ENCODE results near the gene NCBP3.

Gene NCBP3

DNA sequence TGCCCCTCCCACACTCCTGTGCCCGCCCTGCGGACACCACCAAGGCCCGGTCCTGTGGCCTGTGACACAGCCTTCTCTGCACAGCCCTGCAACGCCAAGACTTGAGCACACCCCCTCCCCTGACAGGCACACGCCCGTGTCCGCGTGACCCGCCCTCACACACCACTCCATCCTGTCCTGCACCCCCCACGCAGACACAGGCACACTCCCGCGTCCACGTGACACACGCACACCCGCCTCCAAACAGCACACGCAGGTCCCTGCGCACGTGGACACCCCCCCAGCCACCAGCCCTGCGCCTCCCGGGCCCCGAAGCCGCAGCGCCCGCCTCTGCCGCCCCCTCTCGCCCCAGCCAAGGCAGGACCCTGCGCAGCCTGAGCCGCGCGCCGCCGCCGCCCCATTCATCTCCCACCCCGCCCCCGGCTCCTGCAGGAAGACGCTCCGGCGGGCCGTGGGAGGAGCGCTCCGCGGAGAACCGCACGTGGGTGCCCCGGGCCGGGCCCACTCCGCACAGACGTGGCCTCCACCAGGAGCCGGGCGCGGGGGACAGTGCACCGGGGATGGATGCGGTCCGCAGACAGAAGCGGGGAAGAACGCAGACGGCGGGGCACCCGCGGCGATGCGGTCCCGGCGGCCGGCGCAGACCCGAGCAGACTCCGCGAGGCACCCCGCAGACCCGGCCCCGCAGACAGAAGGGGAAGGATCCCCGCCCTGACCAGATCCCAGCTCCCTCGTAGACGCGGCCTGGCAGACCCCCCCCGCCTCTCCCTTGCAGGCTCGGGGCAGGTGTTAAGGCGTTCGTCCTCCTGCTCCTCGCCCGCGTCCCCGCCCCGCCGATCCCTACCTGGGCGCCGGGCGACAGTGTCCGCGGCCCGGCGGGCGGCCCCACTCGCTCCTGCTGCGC lies 46.3 kb upstream of the NCBP3 start:
- H3K4me3 ChIP-seq (ENCODE audit: control insufficient read depth, low read depth, low read length), result peak overlapping the region; percentile 61
- no peak for DNase-seq (ENCODE audit: low read depth)
- TF ChIP-seq, protein P1, sequence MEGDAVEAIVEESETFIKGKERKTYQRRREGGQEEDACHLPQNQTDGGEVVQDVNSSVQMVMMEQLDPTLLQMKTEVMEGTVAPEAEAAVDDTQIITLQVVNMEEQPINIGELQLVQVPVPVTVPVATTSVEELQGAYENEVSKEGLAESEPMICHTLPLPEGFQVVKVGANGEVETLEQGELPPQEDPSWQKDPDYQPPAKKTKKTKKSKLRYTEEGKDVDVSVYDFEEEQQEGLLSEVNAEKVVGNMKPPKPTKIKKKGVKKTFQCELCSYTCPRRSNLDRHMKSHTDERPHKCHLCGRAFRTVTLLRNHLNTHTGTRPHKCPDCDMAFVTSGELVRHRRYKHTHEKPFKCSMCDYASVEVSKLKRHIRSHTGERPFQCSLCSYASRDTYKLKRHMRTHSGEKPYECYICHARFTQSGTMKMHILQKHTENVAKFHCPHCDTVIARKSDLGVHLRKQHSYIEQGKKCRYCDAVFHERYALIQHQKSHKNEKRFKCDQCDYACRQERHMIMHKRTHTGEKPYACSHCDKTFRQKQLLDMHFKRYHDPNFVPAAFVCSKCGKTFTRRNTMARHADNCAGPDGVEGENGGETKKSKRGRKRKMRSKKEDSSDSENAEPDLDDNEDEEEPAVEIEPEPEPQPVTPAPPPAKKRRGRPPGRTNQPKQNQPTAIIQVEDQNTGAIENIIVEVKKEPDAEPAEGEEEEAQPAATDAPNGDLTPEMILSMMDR (IDR thresholded peaks at IDR 0.05; ENCODE audit: control insufficient read depth, insufficient read depth, low read depth, low read length, missing control alignments), result no peak

DNA sequence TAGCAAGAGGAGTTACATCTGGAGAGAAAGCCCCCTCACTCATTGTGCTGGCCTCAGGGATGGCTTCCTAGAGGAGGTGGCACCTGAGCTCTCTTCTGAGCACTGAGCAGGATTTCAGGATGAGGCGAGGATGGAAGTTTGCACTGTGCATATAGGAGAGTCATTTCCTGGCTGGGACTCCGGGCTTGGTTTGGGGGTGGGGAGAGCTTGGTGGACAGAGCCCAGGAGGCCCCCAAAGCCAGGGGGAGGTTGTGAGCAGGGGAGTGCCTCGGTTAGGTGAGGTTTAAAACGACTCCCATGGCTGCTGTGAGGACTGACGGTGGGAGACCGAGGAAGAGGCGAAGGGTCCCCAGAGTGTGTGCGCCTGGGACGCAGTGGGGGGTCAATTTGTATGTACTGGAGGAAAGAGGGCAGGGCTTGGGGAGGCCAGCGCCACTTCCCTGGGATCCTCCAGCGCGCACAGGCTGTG lies 45.6 kb upstream of the NCBP3 start:
- TF ChIP-seq, protein P1 (IDR thresholded peaks at IDR 0.05; ENCODE audit: control insufficient read depth, insufficient read depth, low read depth, low read length, missing control alignments), result no peak
- DNase-seq (ENCODE audit: low read depth), result no peak
- peak overlapping the region; percentile 61 for H3K4me3 ChIP-seq (ENCODE audit: control insufficient read depth, low read depth, low read length)

DNA sequence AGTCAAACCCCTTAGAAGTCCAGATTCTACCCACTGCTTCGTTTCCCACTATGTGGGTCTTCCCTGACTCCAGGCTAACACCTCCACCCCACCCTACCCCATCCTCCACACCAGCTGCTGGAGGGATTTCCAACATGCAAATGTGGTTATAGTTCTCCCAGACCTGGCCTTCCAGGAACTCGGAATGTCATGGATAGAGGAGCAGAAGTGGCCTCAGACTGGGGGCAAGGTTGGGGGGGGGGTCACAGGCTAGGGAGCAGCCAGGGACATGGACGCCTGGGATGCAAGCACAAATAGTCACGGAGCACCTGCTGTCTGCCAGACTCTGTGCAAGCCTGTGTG lies 44.8 kb upstream of the NCBP3 start:
- DNase-seq (ENCODE audit: low read depth), result no peak
- TF ChIP-seq, protein P1 (IDR thresholded peaks at IDR 0.05; ENCODE audit: control insufficient read depth, insufficient read depth, low read depth, low read length, missing control alignments), result no peak
- H3K4me3 ChIP-seq (ENCODE audit: control insufficient read depth, low read depth, low read length), result no peak overlapping the region

DNA sequence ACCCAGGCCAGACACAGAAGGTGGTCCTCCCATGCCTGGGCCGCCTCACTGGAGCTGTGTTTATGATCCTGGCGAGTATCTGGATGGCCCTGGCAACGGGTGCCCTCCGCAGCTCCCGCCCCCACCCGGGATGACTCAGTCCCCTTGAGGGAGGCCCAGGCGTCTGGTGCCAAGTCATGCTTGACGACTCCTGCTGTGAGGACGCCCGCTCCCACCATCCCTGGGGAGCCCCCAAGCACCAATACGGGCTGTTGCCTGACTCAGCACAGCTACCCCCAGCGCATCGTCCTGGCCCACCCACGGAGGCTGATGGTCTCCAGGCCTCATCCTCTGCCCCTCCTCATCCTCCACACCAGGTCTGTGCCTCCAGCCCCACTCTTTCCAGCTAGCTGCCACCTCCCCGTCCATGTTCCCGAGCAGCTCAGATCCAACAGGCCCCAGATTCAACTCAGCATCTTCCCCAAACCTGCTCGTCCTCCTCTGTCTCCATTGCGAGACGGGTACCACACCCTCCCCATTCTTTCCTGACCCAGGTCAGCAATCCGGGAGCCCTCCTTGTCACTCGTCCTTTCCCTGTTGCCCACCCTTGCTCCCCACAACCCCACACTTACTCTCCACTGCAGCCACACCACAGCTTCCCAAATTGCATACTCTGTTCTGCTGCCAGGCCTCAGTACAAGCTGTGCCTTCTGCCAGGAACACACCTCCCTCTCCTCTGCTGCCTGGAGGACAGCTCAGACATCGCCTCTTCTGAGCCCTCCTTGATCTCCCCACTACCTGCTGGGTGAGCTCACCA lies 44.2 kb upstream of the NCBP3 start:
- no peak for DNase-seq (ENCODE audit: low read depth)
- TF ChIP-seq, protein P1 (IDR thresholded peaks at IDR 0.05; ENCODE audit: control insufficient read depth, insufficient read depth, low read depth, low read length, missing control alignments), result no peak
- no peak overlapping the region for H3K4me3 ChIP-seq (ENCODE audit: control insufficient read depth, low read depth, low read length)

DNA sequence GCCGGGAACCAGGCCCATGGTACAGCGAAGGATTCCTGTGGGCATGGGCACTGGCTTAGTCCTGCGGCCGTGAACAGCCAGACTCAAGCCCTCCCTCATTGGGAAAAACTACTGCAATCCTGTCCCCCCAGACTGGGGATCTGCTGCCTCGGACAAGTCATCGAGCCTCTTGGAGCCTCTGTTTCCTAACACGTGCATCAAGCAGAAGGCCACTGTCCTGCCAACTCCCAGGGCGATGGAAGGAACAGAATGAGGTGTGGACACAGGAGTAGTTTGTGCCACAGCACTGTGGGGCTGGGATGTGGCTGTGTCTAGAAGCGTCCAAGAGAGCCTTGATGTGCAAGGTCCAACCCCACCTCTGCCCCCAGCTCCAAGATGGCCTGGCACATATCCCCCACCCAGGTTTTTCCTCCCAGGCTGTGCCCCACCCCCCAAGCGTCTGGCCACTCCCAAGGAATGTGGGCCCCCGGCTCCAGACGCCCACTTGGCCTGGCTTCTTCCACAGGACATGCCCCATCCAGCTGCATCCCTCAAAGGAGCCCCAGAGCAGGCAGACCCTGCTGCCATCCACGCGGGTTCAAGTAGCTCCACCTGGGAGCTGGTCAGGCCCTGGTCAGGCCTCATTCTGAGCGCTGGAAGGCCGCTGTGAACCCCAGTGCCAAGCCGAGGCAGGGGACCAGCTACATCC lies 43.4 kb upstream of the NCBP3 start:
- TF ChIP-seq, protein P1 (IDR thresholded peaks at IDR 0.05; ENCODE audit: control insufficient read depth, insufficient read depth, low read depth, low read length, missing control alignments), result no peak
- H3K4me3 ChIP-seq (ENCODE audit: control insufficient read depth, low read depth, low read length), result no peak overlapping the region
- no peak for DNase-seq (ENCODE audit: low read depth)

Data from AG09309 (cell line).